HL-60/S4 treated with phorbol 12-myristate 13-acetate at 8.2 ng/mL for 4 days and 3 days (cell line): ENCODE results near the gene AGXT.

Experiments
- in situ Hi-C: fragments of 300-500 bp; cut with MboI; formaldehyde crosslinking; loops from 2 replicates; pipeline ENCODE4 v1.15.0; 2022; ENCODE audit warnings: low sequenced_read_pairs

AGXT gene

GRCh38 chr2:240868286-240869108 lies at the start of gene AGXT:
TSS of gene AGXT (plus strand) at chr2:240868824. CDS start at chr2:240868866, 42 bp downstream.
- in situ Hi-C loops = no loop called here

GRCh38 chr2:240819126-240819857 lies 49.3 kb upstream of the AGXT start:
- in situ Hi-C loops = no loop called here

GRCh38 chr2:240819858-240820606 lies 48.6 kb upstream of the AGXT start, which contains the start of gene KIF1A:
TSS of gene KIF1A (minus strand) at chr2:240820219. CDS start at chr2:240797752, 22,467 bp downstream.
- in situ Hi-C loops = no loop called here

GRCh38 chr2:240820607-240821428 lies 47.8 kb upstream of the AGXT start:
- in situ Hi-C loops = no loop called here

- in situ Hi-C loops = no loop called here
Measured at GRCh38 chr2:240821429-240821778, 47.2 kb upstream of the AGXT start.

- in situ Hi-C loops = no loop called here
Measured at GRCh38 chr2:240822280-240822847, 46.3 kb upstream of the AGXT start.

- in situ Hi-C loops = no loop called here
Measured at GRCh38 chr2:240823449-240824336, 44.9 kb upstream of the AGXT start.

GRCh38 chr2:240825476-240825875 lies 43.1 kb upstream of the AGXT start:
- in situ Hi-C loops = no loop called here

- in situ Hi-C loops = no loop called here
Measured at GRCh38 chr2:240831594-240832204, 36.9 kb upstream of the AGXT start.

- in situ Hi-C loops = no loop called here
Measured at GRCh38 chr2:240832205-240832727, 36.4 kb upstream of the AGXT start.

- in situ Hi-C loops = no loop called here
Measured at GRCh38 chr2:240832921-240833494, 35.6 kb upstream of the AGXT start.

GRCh38 chr2:240833724-240834285 lies 34.8 kb upstream of the AGXT start:
- in situ Hi-C loops = no loop called here

GRCh38 chr2:240834377-240834975 lies 34.1 kb upstream of the AGXT start:
- in situ Hi-C loops = no loop called here

GRCh38 chr2:240835528-240835927 lies 33.1 kb upstream of the AGXT start:
- in situ Hi-C loops = no loop called here

- in situ Hi-C loops = no loop called here
Measured at GRCh38 chr2:240836781-240837467, 31.7 kb upstream of the AGXT start.

GRCh38 chr2:240837621-240838020 lies 31.0 kb upstream of the AGXT start:
- in situ Hi-C loops = no loop called here
